ENCODE measurements around the gene DSCAM.
A peak's percentile ranks its signal among the peaks of the same experiment; 100 is the strongest.

DSCAM gene

DNA sequence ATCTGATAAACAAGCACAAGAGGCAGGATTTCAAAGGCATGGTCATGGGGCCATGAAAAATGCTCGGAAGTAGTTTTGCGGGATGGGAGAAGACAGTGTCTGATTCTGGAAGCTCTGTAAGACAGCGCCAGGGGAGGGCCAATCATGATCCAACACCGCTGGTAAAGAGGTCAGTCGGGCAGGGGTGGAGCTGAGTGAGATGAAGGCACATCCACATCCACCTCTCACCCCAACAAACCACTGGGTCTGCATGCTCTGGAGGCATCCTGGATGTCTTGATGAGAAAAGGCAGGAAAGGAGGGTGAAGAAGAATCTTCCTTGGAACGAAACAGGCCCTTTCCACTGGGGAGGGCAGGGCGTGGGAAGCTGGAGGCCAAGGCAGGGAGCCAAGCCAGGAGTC lies 691.4 kb downstream of the DSCAM start:
- DNase-seq = no peak

GRCh38 chr21:40153351-40153750 lies 693.6 kb downstream of the DSCAM start:
- no peak for DNase-seq

- DNase-seq = no peak
Observed at GRCh38 chr21:40152476-40152875, 694.5 kb downstream of the DSCAM start.

DNA sequence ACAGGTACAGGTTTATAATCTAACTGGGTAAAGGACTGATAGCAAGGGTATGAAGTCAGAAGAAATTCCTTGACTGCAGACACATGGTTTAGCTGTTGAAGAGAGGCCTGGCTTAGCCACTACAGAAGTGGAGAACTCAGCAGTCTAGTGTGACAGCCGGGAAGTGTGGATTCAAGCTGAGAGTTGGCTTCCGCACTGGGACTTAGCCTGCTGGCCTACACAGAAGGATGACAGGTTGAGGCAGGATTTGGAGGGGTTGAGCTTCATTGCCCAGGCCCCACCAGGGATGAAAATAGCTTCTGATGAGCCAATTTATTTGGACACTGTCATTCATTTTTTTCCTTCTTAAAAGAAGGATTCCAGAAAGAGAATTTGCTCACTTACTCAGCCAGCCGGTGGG lies 695.3 kb downstream of the DSCAM start:
- DNase-seq = no peak

DNA sequence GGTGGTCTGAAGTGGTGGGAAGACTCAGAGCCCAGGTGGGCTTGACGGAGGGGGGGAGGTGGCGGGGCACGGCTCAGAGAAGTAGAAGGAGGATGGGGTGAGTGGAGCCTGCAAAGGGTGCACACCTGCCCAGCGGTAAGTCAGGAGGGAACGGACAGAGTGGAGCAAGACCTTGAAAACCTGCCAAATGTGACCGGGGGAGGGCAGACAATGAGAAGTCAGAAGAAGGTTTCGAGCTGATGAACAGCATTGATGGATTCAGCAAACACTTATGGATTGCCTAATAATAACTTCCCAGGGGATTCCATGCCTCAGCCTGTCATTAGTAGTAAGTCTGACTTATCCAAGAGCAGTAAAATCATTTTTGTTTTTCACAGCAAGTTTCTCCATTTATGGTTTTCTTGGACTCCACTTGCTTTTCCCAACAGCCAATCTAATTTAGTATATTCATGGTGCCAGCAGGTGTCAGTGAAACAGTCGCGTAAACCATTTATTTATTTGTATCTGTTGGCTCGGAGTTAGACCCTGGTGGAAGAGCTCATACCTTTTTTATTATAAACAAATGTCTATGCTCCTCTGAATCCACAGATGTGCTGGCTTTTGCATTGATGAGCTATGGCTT lies 700.6 kb downstream of the DSCAM start:
- no peak for DNase-seq

DNA sequence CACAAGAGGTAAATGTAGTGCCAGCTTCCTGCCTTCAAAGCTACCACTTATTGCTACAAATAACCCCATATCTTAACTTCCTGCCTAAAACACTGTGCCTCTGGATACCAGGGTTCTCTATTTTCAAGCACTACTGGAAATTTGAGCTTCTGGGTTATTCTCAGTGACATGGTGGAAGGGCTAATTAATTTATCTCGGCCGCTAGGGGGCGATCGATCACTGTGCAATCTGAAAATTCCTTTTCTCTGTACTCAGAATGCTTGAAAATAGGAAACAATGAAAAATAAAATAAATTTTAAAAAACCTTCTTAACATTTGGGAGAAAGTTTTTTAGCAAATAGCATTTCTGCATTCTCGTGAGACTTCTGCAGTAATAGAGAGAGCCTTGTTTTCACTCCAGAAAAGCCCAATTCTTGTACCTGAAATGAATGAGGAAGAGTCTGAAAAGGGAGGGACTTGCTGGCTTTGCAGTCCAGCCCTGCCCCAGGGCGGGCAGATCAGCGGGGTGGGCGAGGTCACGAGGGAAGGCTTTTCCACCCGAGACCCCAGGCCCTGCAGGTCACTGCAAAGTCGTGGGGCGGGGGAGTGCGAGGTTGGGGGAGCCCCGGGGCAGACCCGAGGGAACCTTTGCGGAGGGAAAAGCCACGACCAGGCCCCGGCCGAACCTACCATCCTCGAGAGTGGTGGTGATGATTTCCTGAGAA lies 703.0 kb downstream of the DSCAM start:
- peak; percentile 49 for DNase-seq

GRCh38 chr21:40141621-40142020 lies 705.3 kb downstream of the DSCAM start:
- no peak for DNase-seq

- no peak for DNase-seq
Observed at GRCh38 chr21:40140675-40141074, 706.3 kb downstream of the DSCAM start.

GRCh38 chr21:40139636-40140035 lies 707.3 kb downstream of the DSCAM start:
- no peak for DNase-seq

DNA sequence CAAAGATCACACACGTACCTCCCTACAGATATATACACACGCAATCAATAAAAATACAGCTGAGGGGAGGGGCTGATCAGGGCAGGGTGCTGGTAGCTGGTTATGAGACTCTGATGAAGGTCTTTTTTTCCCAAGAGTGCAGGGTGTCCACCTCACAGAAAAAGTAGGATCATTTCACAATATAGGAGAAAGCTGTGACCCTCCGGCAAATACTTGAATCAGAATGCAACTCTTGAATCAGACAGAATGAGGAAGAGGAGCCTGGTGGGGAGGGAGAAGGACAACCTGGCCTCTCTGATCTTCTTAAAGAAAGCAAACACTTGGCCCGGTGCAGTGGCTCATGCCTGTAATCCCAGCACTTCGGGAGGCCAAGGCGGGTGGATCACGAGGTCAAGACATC lies 710.4 kb downstream of the DSCAM start:
- no peak for DNase-seq

- no peak for DNase-seq
Observed at GRCh38 chr21:40134731-40135492, 712.0 kb downstream of the DSCAM start.

DNA sequence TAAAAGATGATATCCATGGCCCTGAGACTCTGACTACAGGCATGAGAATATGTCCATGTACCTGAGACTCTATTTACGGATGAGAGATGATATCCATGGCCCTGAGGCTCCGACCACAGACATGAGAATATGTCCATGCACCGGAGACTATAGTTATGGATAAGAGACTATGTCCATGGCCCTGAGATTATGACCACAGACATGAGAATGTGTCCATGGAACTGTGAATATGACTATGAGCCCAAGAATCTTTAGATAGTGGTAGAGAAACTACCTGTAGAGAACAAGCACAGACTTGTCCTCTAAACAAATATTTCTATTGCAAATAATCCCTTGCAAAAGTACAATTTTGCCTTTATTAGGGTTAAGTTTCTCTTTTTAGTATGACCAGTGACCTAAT lies 716.5 kb downstream of the DSCAM start:
- no peak for DNase-seq

- DNase-seq = no peak
Observed at GRCh38 chr21:40129809-40130208, 717.1 kb downstream of the DSCAM start.

DNA sequence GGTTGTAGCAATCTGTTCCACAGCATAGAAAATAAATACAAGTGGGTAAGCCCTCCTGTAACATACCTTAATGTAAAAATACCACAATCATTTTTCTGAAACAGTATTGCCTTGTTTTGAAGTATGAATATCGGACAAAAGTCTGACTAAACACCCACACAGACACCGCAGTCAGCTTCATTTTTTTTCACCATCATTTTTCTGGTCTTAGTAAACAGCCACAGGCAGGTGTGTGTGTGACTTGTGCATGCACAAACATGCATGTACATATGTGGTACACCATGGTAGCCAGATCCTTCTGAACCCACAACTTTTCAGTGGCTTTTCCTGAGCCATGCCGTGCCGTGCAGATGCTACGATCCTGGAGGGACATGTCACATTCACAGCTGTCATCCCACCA lies 718.1 kb downstream of the DSCAM start:
- no peak for DNase-seq

GRCh38 chr21:40120940-40121575 lies 725.9 kb downstream of the DSCAM start:
- peak; percentile 21 for DNase-seq

GRCh38 chr21:40118527-40118926 lies 728.4 kb downstream of the DSCAM start:
- DNase-seq = peak; percentile 6

DNA sequence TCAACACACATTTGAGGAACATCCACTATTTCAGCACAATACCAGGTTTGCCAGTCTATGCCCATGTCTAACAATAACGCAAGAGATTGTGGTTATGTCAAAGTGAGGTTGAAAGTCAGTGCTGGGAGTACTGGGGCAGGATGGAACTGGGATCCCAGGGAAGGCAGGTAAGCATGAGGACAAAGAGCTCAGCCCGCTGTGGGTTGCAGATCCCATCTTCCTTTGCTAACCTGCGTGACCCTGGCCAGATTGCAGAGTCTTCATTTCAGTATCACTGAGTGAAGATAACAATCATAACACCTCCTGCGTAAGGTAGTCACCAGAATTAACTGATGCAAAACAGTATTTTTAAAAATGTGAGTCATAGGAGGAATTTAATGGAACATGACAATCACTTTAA lies 729.7 kb downstream of the DSCAM start:
- no peak for DNase-seq

DNA sequence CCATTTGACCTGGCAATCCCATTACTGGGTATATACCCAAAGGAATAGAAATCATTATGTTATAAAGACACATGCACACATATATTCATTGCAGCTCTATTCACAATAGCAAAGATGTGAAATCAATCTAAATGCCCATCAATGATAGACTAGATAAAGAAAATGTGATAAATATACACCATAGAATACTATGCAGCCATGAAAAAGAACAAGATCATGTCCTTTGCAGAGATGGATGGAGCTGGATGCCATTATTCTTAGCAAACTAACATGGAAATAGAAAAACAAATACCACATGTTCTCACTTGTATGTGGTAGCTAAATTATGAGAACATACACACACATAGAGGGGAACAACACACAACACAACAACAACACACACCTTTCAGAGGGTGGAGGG lies 731.2 kb downstream of the DSCAM start:
- no peak for DNase-seq

- no peak for DNase-seq
Observed at GRCh38 chr21:40102682-40103081, 744.3 kb downstream of the DSCAM start.

- DNase-seq = no peak
Observed at GRCh38 chr21:40099809-40100208, 747.1 kb downstream of the DSCAM start.

- DNase-seq = no peak
Observed at GRCh38 chr21:40095477-40095876, 751.5 kb downstream of the DSCAM start.

GRCh38 chr21:40080385-40080784 lies 766.6 kb downstream of the DSCAM start:
- DNase-seq = peak; percentile 6

DNA sequence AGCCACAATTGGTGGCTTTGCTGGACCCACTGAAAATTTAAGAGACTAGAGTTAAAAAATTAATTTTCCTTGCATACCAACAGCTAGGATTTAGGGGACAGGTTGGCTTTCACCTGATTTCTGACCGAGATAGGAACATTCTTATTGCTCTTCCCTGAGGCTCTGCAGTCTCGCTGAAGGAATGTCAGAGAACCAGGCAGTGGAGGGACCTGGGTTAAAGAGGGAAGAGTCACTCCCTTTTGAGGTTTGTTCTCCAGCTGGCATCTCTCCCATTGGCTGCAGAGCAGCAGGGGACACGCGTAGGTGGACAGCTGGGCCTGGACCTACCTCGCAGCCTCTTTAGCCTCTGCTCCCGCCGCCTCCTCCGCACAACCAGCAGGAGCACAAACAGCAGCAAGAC lies 772.2 kb downstream of the DSCAM start:
- DNase-seq = no peak

DNA sequence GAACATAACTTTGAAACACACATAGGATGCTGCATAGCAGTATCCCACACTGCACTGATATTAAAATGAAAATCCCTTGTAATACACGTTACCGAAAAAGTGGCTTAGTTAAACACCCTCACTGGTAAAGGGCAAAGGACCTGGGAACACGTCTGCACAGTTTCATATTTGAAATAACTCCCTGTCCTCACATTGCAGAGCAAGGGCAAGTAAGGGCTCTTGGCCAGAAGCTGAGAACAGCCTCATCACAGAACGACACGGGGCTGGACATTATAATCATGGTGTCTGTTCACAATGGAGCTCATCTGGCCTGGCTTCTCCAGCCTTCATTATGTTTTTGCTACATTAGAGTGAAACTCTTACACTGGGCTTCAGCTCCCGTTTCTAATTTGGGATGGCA lies 772.8 kb downstream of the DSCAM start:
- no peak for DNase-seq
